Activated CD8-positive, alpha-beta memory T cell treated with anti-CD3 and anti-CD28 coated beads, Interleukin-2, amount 50 U/mL, for 24 hours (primary cell): ENCODE measurements around the gene SMARCA4.
"Not testable (repeated sequence)": the region's sequence is repeated elsewhere in the genome, so short reads cannot be mapped to it uniquely, and the experiment has no call there.

Experiments used
- DNase-seq: peaks from one replicate; pipeline ENCODE4 v3.0.0-alpha.2; 2020; ENCODE audit errors: extremely low read depth

The SMARCA4 gene

DNA sequence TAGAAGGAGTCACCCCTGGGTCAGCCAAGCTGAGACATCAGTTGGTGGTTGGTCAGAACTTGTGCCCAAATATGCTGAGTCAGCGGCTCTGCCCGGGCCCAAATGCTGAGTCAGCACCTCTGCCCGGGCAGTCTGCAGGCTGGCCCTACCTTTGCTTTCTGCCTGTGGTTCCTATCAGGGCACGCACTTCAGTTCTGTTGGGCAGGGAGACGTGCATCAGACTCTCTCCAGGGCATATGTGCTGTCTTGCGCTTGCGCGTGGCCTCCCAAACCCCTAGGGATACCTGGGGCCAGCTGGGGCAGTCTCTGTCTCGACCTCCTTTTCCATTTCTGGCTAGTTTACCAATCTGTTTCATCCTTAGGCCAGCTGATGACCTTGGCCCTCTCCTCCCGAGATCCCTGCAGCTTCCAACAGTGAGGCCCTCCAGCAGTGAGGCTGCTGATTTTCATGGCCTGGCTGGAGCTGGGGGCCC lies 104.0 kb downstream of the SMARCA4 start:
- DNase-seq, result no peak

DNA sequence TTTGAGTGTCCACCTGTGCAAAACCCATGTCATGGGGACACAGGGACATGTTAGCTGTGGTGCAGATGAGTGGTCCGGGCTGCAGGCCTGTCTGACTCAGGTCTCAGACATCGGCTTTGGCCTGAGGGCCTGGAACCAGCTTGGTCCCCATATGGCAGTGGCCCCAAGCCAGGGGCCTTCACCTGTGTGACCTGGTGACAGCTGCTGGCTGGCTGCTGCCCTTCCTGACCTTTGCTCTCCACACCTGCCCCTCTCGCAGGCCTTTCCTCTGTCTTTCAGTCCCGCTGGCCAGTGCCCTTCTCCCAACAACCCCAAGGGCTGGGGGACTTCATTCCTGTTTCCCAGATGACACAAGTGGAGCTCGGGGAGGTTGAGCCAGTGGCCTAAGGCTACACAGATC lies 105.5 kb downstream of the SMARCA4 start:
- no peak for DNase-seq

DNA sequence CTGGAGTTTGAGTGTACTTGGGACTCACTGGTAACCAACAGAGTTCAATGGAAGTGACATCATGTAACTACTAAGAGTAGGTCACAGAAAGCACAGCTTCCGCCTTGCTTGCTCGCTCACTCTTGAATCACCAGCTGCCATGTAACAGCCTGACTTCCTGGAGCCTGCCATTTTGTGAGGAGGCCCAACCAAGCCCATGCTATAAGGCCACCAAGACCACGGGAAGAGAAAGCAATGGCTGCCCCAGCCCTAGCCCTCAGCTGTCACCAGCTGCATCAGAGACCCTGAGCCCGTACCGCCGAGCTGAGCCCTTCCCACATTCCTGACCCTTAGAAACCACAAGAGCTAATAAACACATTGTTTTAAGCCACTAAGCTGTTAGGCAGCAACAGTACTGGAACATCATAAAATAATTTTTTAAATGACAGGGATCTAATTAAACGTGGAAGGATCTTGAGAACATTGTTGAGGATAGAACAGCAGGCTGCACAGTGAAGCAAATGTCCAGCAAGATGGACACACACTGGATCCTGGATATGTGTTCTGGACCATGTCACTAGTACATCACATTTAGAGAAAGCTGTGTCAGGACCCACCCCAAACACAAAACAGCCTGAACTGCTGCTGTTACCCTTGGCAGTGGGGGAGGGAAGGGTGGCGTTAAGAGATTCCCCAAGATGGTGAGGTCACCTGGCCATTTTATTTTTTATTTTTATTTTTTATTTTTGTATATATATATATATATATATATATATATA lies 106.7 kb downstream of the SMARCA4 start:
- DNase-seq, result no peak

- no peak for DNase-seq
These were observed 108.7 kb downstream of the SMARCA4 start for GRCh38 chr19:11069561-11069960.

GRCh38 chr19:11070123-11070522 lies 109.3 kb downstream of the SMARCA4 start:
- no peak for DNase-seq

GRCh38 chr19:11073568-11073967 lies 112.7 kb downstream of the SMARCA4 start:
- no peak for DNase-seq

DNA sequence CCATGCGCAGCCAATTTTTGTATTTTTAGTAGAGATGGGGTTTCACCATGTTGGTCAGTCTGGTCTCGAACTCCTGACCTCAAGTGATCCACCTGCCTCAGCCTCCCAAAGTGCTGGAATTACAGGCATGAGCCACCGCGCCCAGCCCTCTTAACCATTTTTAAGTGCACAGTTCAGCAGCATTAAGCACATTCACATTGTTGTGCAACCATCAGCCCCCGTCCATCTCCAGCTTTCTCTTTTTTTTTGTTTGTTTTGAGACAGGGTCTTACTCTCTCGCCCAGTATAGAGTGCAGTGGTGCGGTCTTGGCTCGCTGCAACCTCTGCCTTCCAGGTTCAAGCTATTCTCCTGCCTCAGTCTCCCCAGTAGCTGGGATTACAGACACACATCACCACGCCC lies 116.0 kb downstream of the SMARCA4 start:
- not testable (repeated sequence) for DNase-seq

GRCh38 chr19:11078893-11079292 lies 118.1 kb downstream of the SMARCA4 start:
- no peak for DNase-seq

- DNase-seq, result no peak
These were observed 119.2 kb downstream of the SMARCA4 start for GRCh38 chr19:11079999-11080398.

GRCh38 chr19:11087870-11088505 lies 127.2 kb downstream of the SMARCA4 start:
- DNase-seq, result no peak

DNA sequence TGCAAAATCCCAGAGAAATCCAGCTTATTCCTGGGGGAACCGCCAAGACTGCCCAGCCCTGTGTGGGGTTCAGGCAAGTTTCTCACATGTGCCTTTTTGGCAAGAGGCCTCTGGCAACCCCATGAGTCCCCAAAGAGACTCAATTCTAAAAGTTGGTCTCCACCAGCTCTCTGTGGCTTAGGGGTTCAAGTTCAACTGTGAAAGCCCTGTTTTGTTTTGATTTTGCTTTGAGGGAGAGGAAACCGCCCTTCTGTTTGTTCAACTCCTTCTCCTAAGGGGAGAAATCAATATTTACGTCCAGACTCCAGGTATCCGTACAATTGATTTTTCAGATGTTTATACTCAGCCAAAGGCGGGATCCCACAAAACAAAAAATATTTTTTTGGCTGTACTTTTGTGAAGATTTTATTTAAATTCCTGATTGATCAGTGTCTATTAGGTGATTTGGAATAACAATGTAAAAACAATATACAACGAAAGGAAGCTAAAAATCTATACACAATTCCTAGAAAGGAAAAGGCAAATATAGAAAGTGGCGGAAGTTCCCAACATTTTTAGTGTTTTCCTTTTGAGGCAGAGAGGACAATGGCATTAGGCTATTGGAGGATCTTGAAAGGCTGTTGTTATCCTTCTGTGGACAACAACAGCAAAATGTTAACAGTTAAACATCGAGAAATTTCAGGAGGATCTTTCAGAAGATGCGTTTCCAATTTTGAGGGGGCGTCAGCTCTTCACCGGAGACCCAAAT lies 127.8 kb downstream of the SMARCA4 start:
- DNase-seq, result no peak

DNA sequence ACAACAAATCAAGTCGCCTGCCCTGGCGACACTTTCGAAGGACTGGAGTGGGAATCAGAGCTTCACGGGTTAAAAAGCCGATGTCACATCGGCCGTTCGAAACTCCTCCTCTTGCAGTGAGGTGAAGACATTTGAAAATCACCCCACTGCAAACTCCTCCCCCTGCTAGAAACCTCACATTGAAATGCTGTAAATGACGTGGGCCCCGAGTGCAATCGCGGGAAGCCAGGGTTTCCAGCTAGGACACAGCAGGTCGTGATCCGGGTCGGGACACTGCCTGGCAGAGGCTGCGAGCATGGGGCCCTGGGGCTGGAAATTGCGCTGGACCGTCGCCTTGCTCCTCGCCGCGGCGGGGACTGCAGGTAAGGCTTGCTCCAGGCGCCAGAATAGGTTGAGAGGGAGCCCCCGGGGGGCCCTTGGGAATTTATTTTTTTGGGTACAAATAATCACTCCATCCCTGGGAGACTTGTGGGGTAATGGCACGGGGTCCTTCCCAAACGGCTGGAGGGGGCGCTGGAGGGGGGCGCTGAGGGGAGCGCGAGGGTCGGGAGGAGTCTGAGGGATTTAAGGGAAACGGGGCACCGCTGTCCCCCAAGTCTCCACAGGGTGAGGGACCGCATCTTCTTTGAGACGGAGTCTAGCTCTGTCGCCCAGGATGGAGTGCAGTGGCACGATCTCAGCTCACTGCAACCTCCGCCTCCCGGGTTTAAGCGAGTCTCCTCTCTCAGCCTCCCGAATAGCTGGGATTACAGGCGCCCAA lies 128.6 kb downstream of the SMARCA4 start, which contains the start of gene LDLR:
TSS of gene LDLR (plus strand) at position 210 of the 760 bp plus-strand sequence. CDS start at position 296, 86 bp downstream.
- peak; percentile 54 for DNase-seq

GRCh38 chr19:11090014-11090263 lies 129.1 kb downstream of the SMARCA4 start:
- not testable (repeated sequence) for DNase-seq

DNA sequence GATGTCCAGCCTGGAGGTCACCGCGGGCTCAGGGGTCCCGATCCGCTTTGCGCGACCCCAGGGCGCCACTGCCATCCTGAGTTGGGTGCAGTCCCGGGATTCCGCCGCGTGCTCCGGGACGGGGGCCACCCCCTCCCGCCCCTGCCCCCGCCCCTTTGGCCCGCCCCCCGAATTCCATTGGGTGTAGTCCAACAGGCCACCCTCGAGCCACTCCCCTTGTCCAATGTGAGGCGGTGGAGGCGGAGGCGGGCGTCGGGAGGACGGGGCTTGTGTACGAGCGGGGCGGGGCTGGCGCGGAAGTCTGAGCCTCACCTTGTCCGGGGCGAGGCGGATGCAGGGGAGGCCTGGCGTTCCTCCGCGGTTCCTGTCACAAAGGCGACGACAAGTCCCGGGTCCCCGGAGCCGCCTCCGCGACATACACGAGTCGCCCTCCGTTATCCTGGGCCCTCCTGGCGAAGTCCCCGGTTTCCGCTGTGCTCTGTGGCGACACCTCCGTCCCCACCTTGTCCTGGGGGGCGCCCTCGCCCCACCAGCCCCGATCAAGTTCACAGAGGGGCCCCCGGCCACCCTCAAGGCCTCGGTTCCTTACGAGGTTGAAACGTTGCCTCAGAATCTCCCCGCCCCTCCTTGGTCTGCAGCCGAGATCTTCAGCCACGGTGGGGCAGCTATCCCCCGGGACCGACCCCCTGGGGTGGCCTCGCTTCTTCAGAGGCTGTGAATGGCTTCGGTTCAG lies 129.6 kb downstream of the SMARCA4 start:
- DNase-seq, result peak; percentile 92

- DNase-seq, result no peak
These were observed 130.3 kb downstream of the SMARCA4 start for GRCh38 chr19:11090997-11091702.

- DNase-seq, result no peak
These were observed 130.9 kb downstream of the SMARCA4 start for GRCh38 chr19:11091703-11092153.

DNA sequence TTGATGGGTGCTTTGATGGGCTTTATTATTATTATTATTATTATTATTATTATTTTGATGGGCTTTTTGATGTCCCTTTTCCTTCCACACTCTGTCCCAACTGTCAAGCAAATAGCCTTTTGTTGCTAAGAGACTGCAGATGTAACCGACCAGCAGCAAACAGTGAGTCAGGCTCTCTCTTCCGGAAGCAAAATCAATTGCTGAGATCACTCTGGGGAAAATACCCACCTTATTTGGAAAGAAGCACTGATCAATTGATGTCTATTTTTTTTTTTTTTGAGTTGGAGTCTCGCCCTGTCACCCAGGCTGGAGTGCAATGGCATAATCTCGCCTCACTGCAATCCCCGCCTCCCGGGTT lies 131.3 kb downstream of the SMARCA4 start:
- no peak for DNase-seq

- no peak for DNase-seq
These were observed 132.9 kb downstream of the SMARCA4 start for GRCh38 chr19:11093689-11094238.

GRCh38 chr19:11094520-11094894 lies 133.7 kb downstream of the SMARCA4 start:
- no peak for DNase-seq

DNA sequence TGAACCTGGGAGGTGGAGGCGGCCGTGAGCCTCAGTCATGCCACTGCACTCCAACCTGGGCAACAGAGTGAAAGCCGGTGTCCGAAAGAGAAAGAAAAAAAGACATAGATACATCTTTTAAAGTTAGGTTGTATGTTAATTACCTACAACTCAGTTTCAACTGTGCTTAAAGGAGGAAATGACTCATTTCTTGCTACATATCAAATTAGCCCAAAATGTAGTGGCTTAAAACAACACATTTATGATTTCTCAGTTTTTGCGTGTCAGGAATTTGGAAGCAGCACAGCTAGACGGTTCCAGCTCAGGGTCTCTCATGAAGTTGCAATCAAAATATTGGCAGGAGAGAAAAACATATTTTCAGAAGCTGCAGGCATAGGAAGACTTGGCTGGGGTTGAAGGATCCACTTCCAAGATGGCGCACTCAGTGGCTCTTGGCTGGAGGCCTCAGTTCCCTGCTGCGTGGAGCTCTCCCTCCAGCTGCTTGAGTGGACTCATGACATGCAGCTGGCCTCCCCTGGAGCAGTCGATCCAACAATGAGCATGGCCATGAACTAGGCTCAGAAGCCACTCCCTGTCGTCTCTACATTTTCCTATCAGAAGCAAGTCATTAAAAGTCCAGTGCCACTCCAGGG lies 135.5 kb downstream of the SMARCA4 start:
- DNase-seq, result no peak
